HG03045 (cell line): ENCODE data around the gene TEX261.
"Not testable (repeated sequence)": the region's sequence is repeated elsewhere in the genome, so short reads cannot be mapped to it uniquely, and the experiment has no call there.

Experiments
- ATAC-seq: cut with Tn5 transposase; IDR thresholded peaks from one replicate; pipeline ENCODE4 v1.9.1; 2021; ENCODE audit warnings: mild to moderate bottlenecking, moderate library complexity; ENCODE audit not compliant: unreplicated experiment

TEX261 gene

GRCh38 chr2:70994699-70995425, at the start of gene TEX261:
TEX261 (minus strand) TSS chr2:70994873; CDS start chr2:70994757, 116 bp downstream.
- ATAC-seq: peak; percentile 98

GRCh38 chr2:71043531-71044407, 49.1 kb upstream of the TEX261 start:
- ATAC-seq: no peak

- ATAC-seq: no peak
Measured at GRCh38 chr2:71042287-71042686, 47.6 kb upstream of the TEX261 start.

- not testable (repeated sequence) for ATAC-seq
Measured at GRCh38 chr2:71036296-71036695, 41.6 kb upstream of the TEX261 start.

- ATAC-seq: not testable (repeated sequence)
Measured at GRCh38 chr2:71023553-71024243, 29.0 kb upstream of the TEX261 start.

GRCh38 chr2:71021394-71021793, 26.7 kb upstream of the TEX261 start:
- not testable (repeated sequence) for ATAC-seq

- ATAC-seq: not testable (repeated sequence)
Measured at GRCh38 chr2:71019989-71020388, 25.3 kb upstream of the TEX261 start.

GRCh38 chr2:71018625-71019024, 24.0 kb upstream of the TEX261 start:
- no peak for ATAC-seq

- ATAC-seq: not testable (repeated sequence)
Measured at GRCh38 chr2:71011786-71012185, 17.1 kb upstream of the TEX261 start.

GRCh38 chr2:71008342-71008741, 13.7 kb upstream of the TEX261 start:
- no peak for ATAC-seq

GRCh38 chr2:71006955-71007799, 12.5 kb upstream of the TEX261 start:
- no peak for ATAC-seq

- no peak for ATAC-seq
Measured at GRCh38 chr2:71006323-71006722, 11.7 kb upstream of the TEX261 start.

- ATAC-seq: no peak
Measured at GRCh38 chr2:71005271-71006202, 10.9 kb upstream of the TEX261 start.

- ATAC-seq: no peak
Measured at GRCh38 chr2:71004857-71005256, 10.2 kb upstream of the TEX261 start.

GRCh38 chr2:71003966-71004755, 9.5 kb upstream of the TEX261 start:
- ATAC-seq: no peak

- ATAC-seq: no peak
Measured at GRCh38 chr2:71003396-71003795, 8.7 kb upstream of the TEX261 start.

GRCh38 chr2:71001981-71002570, 7.4 kb upstream of the TEX261 start:
- ATAC-seq: no peak

GRCh38 chr2:71001592-71001927, 6.9 kb upstream of the TEX261 start:
- ATAC-seq: no peak
